Heart right ventricle (tissue), 16 donors: Measurements from ENCODE around the gene MLEC. TPM values are rescaled to one million over a fixed set of nuclear protein-coding genes. Genes with fewer than 3 reads are reported as not detected.
A peak's percentile ranks its signal among the peaks of the same experiment; 100 is the strongest.

Experiments
- ATAC-seq, 8 donors: fragments of 200-7000 bp; cut with Tn5 transposase; one replicate each; pipeline ENCODE4 v1.9.1; 2020; ENCODE audit warnings: mild to moderate bottlenecking in 8 of 8, moderate library complexity in 8 of 8, moderate number of reproducible peaks in 1 of 8
- DNase-seq, 2 donors: peaks; one replicate each; pipeline ENCODE4 v3.0.0-alpha.2; 2020
- H3K27ac ChIP-seq, 10 donors: fragments of 200-600 bp; sonication (generic) in 2 of 10; one replicate each; pipeline versions ENCODE4 v1.5.0 to v1.8.0; 2020 to 2022; ENCODE audit warnings: mild to moderate bottlenecking in 3 of 10
- H3K27me3 ChIP-seq, 7 donors: fragments of 200-600 bp; one replicate each; pipeline ENCODE4 v1.8.0; 2021 to 2022; ENCODE audit warnings: mild to moderate bottlenecking in 2 of 7
- H3K36me3 ChIP-seq, 9 donors: fragments of 200-600 bp; sonication (generic) in 1 of 9; one replicate each; pipeline versions ENCODE4 v1.5.0 to v1.8.0; 2020 to 2022; ENCODE audit warnings: mild to moderate bottlenecking in 2 of 9
- H3K4me1 ChIP-seq, 9 donors: fragments of 200-600 bp; sonication (generic) in 1 of 9; one replicate each; pipeline versions ENCODE4 v1.5.0 to v1.8.0; 2020 to 2022; ENCODE audit warnings: mild to moderate bottlenecking in 4 of 9
- H3K4me3 ChIP-seq, 10 donors: fragments of 200-600 bp; sonication (generic) in 2 of 10; one replicate each; pipeline versions ENCODE4 v1.5.0 to v1.8.0; 2020 to 2022; ENCODE audit warnings: mild to moderate bottlenecking in 7 of 10, moderate library complexity in 2 of 10
- H3K9me3 ChIP-seq, 11 donors: fragments of 200-600 bp in 10 of 11; sonication (generic) in 2 of 11; one replicate each; pipeline versions ENCODE4 v1.5.0 to v1.8.0; 2013 to 2022; ENCODE audit warnings: mild to moderate bottlenecking in 2 of 11, control low read depth in 1 of 11, moderate library complexity in 1 of 11
- WGBS, 2 donors: extraction: QIAGEN DNeasy Blood & Tissue Kit; methylation state at CpG; one replicate each; pipeline ENCODE4 v1.1.7; 2013; ENCODE audit warnings: inconsistent platforms in 1 of 2; 5-methylcytosine and 5-hydroxymethylcytosine counted together
- intact Hi-C, 10 donors: fragments of 100-400 bp; cut with DNase I; formaldehyde crosslinking; loops; one replicate each; pipeline versions ENCODE4 v1.11.1 to v1.14.2; 2022
- polyA plus RNA-seq, 2 donors: library from polyadenylated mRNA; stranded (reverse); fragments of 200-250 nt; gene quantifications; one replicate each; pipeline ENCODE4 v1.2.3, GENCODE V29; 2013
- total RNA-seq, 10 donors: library from RNA; stranded (reverse); fragmentation: NEBNext Ultra II Directional in 3 of 10; extraction: Animal tissue kit (Norgen Biotek cat#: 25700) in 3 of 10; gene quantifications; one replicate each; pipeline versions ENCODE4 v1.2.1 to v1.2.4, GENCODE V29; 2021 to 2023
- TF ChIP-seq, protein P1 (sequence below), 9 donors: fragments of 200-600 bp; sonication (generic) in 2 of 9; IDR thresholded peaks; one replicate each; pipeline versions ENCODE4 v1.5.0 to v1.8.0; 2021 to 2022; ENCODE audit warnings: antibody characterized with exemption in 9 of 9, mild to moderate bottlenecking in 5 of 9, moderate library complexity in 1 of 9
- donor health status: Arrhythmogenic right ventricular cardiomyopathy.
- donor health status: ischemic (EF 13 %, LVEDD 7.1; RV severe dilation, severe dysfunction).
- donor health status: healthy with polysubstance abuse.
- donor health status: DM: no; HTN: yes; CAD: no.
- donor health status: DM: no; HTN: no; CAD: no.
- donor health status: ischemic (EF 25% LVEDD 6.9; RV normal size, moderate dysfunction).
- donor health status: ischemic (EF 25% LVEDD 5.7; RV mildly dilated, moderate dysfunction).
- donor health status: healthy.
- donor health status: DM: yes; HTN: yes; CAD: no.
- donor health status: Ischemic cardiomyopathy.
- donor health status: ischemic (EF 35%, LVEDD 5.7; RV mildly dilated, moderate dysfunction).
- donor health status: nonischemic (EF 11% LVEDD 7.7; RV severe dilation, severe dysfunction).
- donor health status: DM: yes; HTN: yes; CAD: no.
- donor health status: PGD.
- donor health status: ischemic (EF 29% LVEDD 5.4; RV normal size, mild dysfunction).
- donor health status: nonischemic (EF 23%, LVEDD 6.1; RV moderate dilation, normal function).

MLEC gene
- total and polyA plus RNA-seq, 12 donors, result 35.3 to 179 (median 112) TPM

DNA sequence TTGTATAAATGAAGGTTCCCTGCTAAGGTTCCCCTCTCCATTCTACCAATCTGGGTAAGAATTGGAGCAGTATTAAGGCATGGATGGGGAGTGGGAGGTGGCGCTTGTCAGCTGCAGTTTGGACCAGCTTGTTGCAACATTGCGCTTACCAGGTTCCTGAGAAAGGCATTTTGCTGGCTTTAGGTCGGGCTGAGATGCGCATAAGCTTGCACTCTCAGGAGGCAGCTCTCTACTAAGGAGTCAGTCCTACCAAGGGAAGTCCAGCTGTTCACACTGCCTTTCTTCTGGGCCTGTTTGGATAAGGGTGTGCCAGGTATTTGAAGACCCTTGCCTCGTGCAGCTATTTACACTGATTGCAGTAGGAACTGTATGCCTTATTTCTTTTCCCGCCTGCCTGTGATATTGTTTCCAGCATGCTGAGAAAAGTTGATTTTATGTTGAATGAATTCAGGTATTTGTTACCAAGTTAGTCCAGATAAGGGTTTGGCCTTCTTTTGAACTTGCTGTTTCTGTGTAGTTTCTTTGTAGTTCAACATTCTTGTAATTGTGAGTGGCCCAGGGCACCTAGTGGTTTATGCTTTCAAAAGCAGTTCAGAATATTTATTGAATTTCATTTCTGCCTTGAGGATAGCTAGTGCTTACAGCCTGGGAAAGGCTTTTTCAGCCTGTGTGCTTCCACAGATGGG, 2.6 kb downstream of the MLEC start:
- intact Hi-C loops, result loop anchor here in 3 of 10 donors (5.0 kb wide), 2 partner anchors 37 to 42 kb away; no protein-coding TSS in a partner anchor
- Histone ChIP-seq H3K27me3 (no peaks in the 10 kb centered on the region), H3K9me3 (no peaks in the 10 kb centered on the region), H3K36me3 (peaks cover 0 to 19% (median 7%) of the 10 kb centered on the region in 9 donors), H3K27ac (peak overlapping the region in 9 of 10 donors; percentile 32 to 95 (median 91)), H3K4me3 (peak overlapping the region; percentile 68 to 98 (median 90)), H3K4me1 (peaks cover 5 to 81% (median 72%) of the 10 kb centered on the region in 9 donors)
- TF ChIP-seq, protein P1, sequence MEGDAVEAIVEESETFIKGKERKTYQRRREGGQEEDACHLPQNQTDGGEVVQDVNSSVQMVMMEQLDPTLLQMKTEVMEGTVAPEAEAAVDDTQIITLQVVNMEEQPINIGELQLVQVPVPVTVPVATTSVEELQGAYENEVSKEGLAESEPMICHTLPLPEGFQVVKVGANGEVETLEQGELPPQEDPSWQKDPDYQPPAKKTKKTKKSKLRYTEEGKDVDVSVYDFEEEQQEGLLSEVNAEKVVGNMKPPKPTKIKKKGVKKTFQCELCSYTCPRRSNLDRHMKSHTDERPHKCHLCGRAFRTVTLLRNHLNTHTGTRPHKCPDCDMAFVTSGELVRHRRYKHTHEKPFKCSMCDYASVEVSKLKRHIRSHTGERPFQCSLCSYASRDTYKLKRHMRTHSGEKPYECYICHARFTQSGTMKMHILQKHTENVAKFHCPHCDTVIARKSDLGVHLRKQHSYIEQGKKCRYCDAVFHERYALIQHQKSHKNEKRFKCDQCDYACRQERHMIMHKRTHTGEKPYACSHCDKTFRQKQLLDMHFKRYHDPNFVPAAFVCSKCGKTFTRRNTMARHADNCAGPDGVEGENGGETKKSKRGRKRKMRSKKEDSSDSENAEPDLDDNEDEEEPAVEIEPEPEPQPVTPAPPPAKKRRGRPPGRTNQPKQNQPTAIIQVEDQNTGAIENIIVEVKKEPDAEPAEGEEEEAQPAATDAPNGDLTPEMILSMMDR (IDR thresholded peaks at IDR 0.05), result no peak
- ATAC-seq (no peak), DNase-seq (no peak)
- WGBS, 2 donors, result 64 to 68% methylated on average over 6 of the region's 6 CpGs

DNA sequence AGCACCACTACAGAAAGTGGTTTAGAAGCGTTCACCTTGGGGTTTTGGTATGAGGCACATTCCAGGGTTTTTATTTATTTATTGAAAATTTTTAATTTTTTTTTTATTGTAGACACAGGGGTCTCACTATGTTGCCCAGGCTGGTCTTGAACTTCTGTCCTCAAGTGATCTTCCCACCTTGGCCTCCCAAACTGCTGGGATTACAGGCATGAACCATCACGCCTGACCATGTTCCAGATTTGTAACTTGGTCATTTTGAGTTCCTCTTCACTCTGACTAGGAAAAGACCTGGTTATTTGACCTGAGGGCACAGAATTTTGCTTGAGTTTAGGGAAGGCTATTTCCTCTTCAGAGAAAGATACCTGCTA, 3.1 kb downstream of the MLEC start:
- intact Hi-C loops, result no loop called here
- ATAC-seq, result no peak
- no peak for DNase-seq
- Histone ChIP-seq H3K4me1 (peaks cover 5 to 86% (median 72%) of the 10 kb centered on the region in 9 donors), H3K36me3 (peaks cover 0 to 25% (median 12%) of the 10 kb centered on the region in 9 donors), H3K9me3 (no peaks in the 10 kb centered on the region), H3K27ac (peak overlapping the region in 8 of 10 donors; percentile 4 to 94 (median 50)), H3K4me3 (peak overlapping the region in 6 of 10 donors; percentile 68 to 98 (median 90)), H3K27me3 (no peaks in the 10 kb centered on the region)
- WGBS, 2 donors, result 88 to 94% methylated on average over 2 of the region's 2 CpGs
- TF ChIP-seq, protein P1 (IDR thresholded peaks at IDR 0.05), result no peak

- H3K4me1 ChIP-seq, result peaks cover 5 to 82% (median 68%) of the 10 kb centered on the region in 9 donors
- ATAC-seq, result no peak
- H3K36me3 ChIP-seq, result peaks cover 0 to 34% (median 21%) of the 10 kb centered on the region in 9 donors
- H3K4me3 ChIP-seq, result peak overlapping the region in 2 of 10 donors; percentile 8 to 91
- DNase-seq, result no peak
- H3K9me3 ChIP-seq, result no peaks in the 10 kb centered on the region
- peak overlapping the region in 9 of 10 donors; percentile 4 to 94 (median 46) for H3K27ac ChIP-seq
- WGBS, 2 donors, result 47 to 49% methylated on average over 3 of the region's 3 CpGs
- intact Hi-C loops, result no loop called here
- no peaks in the 10 kb centered on the region for H3K27me3 ChIP-seq
- TF ChIP-seq, protein P1 (IDR thresholded peaks at IDR 0.05), result no peak
These were observed 4.0 kb downstream of the MLEC start for GRCh38 chr12:120690978-120691377.

DNA sequence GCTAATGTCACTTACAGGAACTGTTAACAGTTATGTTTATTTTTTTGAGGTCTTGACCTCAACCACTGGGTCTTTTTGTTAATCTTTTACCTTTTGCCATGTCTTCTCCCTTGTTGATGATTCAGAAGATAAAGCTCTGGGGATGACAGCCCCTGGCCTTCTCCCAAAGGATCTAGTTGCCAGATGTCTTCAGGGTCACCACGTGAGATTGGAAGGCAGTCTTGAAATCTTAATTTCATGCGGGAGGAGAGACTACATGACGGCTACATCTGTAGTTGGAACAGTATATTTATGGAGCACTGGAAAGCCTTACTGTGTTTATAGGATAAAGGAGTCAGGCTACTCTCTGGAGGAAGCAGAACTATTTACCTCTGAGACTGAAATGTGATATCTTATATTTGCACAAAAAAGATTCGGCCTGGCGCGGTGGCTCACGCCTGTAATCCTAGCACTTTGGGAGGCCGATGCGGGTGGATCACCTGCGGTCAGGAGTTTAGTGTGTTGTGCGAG, 5.6 kb downstream of the MLEC start:
- peak overlapping the region in 7 of 10 donors; percentile 3 to 90 (median 35) for H3K27ac ChIP-seq
- intact Hi-C loops, result no loop called here
- DNase-seq, result no peak
- no peaks in the 10 kb centered on the region for H3K27me3 ChIP-seq
- no peak for ATAC-seq
- no peak overlapping the region for H3K4me3 ChIP-seq
- WGBS, 2 donors, result 79 to 83% methylated on average over 11 of the region's 11 CpGs
- TF ChIP-seq, protein P1 (IDR thresholded peaks at IDR 0.05), result no peak
- peaks cover 0 to 50% (median 35%) of the 10 kb centered on the region in 9 donors for H3K36me3 ChIP-seq
- no peaks in the 10 kb centered on the region for H3K9me3 ChIP-seq
- H3K4me1 ChIP-seq, result peaks cover 11 to 96% (median 74%) of the 10 kb centered on the region in 9 donors
